Activated CD8-positive, alpha-beta memory T cell treated with anti-CD3 and anti-CD28 coated beads, Interleukin-2, amount 50 U/mL, for 1 hour (primary cell): ENCODE measurements around the gene MLF2.
"Not testable (repeated sequence)": the region's sequence is repeated elsewhere in the genome, so short reads cannot be mapped to it uniquely, and the experiment has no call there.

ENCODE experiments used
- DNase-seq: peaks from one replicate; pipeline ENCODE4 v3.0.0-alpha.2; 2020; ENCODE audit errors: extremely low read depth

Gene MLF2

DNA sequence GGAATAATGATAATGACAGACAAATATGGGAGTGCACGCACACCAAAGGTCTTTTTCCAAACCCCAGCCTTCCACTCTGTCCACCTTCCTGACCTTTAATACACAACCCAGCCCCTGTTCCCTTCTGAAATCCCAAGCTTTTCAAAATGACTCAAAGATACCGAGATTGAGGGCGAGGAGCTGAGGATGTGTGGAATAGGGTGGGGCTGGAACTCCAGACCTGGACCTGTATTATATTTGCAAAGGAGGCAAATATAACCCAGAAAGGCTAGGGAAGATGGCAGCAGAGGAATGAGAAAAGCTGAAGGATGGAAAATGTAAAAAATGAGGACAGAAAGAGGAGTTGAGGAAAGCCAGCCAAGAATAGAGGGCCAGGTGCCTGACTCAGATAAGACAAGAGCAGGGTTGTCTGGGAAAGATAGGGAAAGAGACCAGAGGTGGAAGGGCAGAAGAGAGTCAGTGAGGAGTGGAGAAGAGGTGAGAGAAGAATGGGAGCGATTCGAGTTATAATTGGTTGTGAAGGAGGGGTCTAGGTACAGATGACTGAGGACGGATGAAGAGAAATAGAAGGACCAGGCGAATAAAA is 12.2 kb upstream of the MLF2 start:
- no peak for DNase-seq

- DNase-seq = no peak
These were observed 11.3 kb upstream of the MLF2 start for GRCh38 chr12:6764011-6764828.

DNA sequence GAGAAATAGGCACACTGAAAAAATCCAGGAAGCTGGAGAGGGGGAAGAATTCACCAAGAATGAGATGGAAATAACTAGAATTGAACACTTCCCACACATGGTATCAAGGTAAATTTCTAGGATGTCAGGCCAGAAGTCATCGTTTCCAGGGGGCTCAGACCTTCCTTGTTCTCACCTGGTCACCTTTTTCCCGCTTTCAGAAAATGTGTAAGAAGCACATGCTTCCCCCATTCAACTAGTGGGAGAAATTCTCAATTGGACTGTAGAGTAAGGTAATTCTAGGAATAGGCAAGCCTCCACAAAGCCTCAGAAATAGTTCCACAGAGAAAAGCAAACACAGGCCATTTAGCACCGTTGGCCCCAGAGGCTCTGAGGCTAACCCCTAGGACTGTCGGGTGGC is 10.4 kb upstream of the MLF2 start:
- no peak for DNase-seq

GRCh38 chr12:6759741-6760140 is 6.8 kb upstream of the MLF2 start:
- DNase-seq = no peak

DNA sequence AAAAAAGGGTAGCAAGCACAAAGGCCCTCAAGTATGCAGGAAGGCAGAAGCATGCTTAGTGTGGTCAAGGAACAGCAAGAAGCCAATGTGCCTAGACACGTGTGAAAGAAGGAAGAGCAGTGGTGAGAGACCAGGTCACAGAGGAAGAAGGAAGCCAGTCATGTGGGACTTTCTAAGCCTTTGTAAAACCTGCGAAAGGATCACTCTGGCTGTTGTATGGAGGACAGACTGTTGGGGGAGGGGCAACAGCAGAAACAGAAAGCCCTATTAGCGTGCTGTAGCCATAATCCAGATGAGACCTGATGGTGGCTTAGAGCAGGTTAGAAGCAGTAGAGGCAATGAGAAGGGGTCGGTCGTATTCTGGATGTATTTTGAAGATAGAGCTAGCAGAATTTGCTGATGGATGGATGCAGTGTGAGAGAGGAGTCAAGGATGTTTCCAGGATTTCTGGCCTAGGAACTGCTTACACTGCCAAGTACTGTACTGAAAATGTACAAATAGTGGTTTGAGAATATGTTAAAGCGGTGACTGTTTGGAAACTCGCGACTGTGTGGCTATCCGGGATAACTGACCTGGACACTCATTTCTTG is 5.7 kb upstream of the MLF2 start:
- DNase-seq = no peak

GRCh38 chr12:6757028-6757690 is 4.2 kb upstream of the MLF2 start:
- DNase-seq = no peak

GRCh38 chr12:6754411-6754810 is 1.5 kb upstream of the MLF2 start:
- no peak for DNase-seq

- DNase-seq = no peak
These were observed 923 bp upstream of the MLF2 start for GRCh38 chr12:6753772-6754356.

DNA sequence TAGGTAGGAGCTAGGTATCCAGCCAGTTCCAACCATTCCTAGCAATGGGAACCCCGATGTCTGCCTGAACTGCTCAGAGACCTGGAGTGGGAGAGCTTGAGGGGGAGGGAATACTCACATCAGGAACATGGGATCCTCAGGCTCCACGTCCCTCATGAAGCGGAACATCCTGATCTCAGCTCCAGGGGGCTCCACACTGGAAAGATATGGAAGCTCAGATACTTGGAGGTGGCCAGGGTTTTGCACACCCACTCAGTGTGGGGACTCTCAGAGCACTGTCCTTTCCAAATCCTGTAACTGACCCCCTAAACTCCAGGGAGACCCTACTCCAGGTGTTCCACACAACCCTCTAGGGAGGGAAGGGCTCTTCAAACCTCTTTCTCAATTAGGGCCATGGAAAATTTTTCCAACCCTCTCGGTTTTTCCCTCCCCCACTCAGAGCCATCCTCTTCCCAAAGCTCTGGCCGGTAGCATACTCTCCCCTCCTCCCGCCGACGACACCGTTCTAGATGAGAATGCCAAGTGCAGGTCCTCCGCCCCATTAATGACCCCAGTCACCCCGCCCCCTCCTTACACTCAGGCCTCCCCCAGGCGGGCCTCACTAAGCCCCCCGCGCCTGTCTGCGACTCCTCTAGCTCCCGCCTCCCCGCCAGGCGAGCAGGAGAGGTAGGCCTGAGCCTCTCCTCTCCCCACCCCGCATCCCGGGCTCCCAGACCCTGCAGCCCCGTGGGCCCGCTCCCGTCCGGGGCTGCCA is 597 bp downstream of the MLF2 start:
- DNase-seq = no peak

DNA sequence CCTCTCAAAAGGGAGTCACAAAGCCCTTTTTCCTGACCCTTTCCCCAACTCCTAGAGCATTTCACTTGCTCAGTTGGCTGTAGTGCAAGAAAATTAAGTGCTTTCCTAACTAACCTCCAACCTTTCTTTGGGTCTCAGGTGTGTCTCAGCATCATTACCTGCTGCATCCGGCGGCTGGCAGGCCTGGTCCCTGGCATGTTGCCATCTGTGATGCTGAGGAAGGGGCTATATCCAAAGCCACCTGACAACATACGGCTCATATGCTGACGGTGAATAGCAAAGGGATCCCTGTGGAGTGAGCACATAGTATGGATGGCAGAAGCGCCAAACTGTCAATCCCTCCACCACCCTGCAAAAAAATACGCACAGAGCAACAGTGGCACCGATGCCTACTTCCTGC is 1.2 kb downstream of the MLF2 start:
- DNase-seq = no peak

DNA sequence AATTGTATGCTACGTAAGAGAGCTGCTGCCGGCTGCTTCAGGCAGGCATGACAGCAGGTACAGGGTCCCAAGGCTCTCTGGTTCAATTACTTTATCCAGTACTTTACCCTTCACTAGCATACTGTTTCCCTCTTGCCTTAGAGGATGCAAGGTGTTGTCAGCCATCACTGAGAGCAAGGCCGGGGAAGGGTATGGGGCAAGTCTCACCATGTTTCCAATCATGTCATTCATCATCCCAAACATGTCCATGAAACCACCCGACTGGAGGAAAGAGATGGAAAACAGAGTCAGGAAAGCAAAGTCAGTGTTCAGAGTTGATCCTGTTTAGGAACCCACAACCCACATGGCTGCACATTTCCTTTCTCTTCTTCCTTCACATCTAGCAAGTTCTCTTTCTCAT is 2.4 kb downstream of the MLF2 start:
- DNase-seq = no peak

DNA sequence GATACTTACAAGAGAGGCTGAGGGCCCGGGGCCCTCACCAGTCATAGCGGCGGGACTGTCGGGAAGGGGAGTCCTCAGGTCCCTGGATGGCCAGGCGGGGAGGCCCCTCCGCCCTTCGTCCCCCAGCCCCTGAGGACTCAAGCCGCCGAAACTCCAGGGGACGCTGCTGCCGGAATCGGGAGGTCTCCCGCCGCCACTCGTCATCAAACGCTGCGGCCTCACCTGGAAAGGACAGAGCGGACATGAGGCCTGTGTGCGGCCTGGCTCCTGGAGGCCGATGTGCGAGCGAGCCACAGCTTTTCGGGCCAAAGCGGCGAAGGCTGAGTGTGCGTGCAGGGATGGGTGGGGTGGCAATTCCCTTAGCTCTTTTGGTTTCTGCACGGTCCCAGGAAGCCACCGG is 4.2 kb downstream of the MLF2 start:
- DNase-seq = no peak

DNA sequence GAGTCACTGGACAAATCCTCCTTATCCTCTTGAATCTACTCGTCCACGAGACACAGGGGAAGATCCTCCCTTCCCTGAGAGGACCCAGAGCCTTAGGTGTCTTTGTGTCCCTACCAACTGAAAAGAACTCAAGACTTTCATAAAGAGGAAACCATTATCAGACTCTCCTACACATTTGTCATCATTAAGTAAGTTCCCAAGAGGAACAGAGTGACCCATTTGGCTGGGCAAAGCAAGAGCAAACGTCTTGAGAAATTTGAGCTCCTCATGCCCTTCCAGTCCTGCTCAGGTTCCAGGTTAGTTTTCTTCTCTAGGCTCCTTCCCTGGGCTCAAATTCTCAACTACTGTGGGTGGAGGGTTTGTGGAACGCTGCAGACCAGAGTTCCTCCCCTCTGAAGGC is 5.7 kb downstream of the MLF2 start:
- DNase-seq = no peak

DNA sequence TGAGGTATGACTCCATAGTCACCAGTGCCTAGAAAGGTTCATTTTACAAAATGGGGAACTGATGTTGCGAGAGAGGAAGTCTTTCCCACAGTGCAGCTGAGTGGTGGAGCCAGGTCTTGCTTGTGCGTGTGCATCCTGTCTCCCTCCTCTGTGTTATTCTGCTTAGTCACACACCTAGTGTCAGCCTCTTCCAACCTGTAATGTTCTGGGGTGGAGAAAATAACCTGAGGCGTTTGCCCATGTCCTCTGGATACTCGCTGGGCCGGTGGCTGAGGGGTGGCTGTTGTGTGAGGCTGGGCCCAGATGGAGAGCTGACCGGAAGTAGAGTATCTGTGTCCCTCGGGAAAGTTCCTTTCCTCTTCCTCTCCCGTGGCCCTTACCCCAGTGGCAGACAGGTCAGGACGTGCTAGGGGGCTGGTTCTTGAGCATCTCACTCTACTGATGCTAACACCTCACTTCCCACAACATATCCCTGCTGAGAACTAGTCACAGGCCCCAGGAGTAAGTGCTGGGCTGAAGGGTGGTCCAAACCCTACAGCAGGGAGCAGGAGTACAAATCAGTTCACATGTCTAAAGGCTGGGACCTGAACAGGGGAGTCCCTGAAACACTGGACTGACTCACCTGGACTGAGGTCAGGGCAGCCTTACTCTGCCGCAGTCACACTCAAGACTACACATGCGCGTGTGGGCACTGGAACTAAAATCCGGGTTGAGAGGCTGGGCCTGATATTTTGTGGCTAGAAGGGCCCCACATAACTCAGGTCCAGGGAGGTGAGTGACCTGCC is 7.0 kb downstream of the MLF2 start:
- DNase-seq = no peak

DNA sequence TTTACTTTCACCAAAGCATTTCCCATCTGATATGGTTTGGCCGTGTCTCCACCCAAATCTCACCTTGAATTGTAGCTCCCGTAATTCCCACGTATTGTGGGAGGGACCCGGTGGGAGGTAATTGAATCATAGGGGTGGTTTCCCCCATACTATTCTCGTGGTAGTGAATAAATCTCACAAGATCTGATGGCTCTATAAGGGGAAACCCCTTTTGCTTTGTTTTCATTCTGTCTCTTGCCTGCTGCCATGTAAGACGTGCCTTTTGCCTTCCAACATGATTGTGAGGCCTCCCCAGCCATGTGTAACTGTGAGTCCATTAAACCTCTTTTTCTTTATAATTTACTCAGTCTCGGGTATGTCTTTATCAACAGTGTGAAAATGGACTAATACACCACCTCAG is 9.6 kb downstream of the MLF2 start:
- DNase-seq = not testable (repeated sequence)

DNA sequence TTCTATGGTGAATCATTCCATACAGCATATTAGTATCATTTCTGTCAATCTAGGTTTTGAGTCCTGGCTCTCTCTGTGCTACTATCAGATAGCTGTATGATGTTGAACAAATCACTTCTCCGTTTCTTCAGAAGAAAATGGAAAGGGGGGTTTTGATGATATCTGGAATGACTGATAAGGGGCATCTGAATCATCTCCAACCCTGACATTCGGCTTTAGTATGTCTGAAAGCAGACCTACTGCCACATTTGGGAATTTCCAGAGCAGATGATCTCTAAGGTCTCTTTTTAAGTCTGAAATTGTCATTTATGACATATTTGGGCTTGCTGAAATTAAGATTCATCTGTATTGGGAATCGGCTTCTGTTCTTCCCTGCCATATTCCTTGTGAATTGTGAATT is 10.1 kb downstream of the MLF2 start:
- no peak for DNase-seq

DNA sequence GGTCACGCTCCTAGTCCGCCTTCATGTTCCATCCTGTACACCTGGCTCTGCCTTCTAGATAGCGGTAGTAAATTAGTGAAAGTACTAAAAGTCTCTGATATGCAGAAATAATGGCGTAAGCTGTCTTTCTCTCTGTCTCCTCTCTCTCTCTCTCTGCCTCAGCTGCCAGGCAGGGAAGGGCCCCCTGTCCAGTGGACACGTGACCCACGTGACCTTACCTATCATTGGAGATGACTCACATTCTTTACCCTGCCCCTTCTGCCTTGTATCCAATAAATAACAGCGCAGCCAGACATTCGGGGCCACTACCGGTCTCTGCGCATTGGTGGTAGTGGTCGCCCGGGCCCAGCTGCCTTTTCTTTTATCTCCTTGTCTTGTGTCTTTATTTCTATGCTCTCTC is 10.9 kb downstream of the MLF2 start:
- not testable (repeated sequence) for DNase-seq

DNA sequence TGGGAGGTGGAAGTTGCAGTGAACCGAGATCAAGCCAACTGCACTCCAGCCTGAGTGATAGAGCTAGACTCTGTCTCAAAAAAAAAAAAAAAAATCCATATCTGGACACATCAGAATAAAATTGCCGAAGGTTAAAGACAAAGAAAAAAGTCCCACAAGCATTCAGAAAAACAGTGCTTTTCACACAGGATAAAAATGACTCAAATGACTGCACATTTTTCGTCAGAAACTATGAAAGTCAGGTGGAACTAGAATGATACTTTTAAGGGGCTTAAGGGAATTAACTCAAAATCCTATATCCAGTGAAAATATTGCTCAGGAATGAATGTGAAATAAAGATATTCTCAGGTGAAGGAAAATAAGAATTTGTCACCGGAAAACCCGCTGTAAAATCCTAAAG is 16.2 kb downstream of the MLF2 start:
- DNase-seq = no peak

DNA sequence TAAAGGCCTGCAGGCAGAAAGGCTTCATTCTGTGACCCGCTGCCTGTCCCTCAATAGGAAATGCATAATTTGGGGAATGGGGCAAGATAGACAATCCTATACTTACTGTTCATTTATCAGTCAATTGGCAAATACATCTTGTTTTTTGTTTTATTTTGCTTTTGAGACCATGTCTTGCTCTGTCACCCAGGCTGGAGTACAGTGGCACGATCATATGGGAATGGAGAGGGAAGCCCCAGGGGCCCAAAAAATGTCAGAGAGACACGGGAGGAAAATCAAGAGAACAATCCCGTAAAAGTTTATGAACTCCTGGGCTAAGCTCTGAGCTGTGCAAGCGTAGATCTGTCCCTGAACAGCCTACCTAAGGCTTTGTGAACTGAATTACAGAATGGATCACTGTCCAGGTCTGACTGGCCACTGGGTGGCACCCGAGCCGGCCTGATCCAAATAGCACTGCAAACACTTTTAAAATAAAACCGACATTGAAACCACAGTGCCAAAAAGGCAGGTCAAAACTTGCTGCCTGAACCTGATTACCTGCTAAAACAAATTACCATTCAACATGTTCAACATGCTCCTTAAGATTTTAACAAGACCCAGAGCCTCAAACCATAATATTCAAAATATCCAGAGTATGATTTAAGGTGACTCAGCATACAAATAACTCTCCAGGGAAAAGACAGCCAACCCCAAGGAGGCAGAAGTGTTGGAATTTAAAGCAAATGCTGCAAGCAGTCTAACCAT is 17.3 kb downstream of the MLF2 start:
- no peak for DNase-seq
